GM12801 (cell line): ENCODE results near the gene PDZD2.

Experiments used
- TF ChIP-seq, protein P1 (sequence below): IDR thresholded peaks from one replicate; pipeline ENCODE4 v1.5.1; 2011; ENCODE audit warnings: control low read depth; ENCODE audit not compliant: insufficient read length; ENCODE audit errors: extremely low read depth

PDZD2 gene

DNA sequence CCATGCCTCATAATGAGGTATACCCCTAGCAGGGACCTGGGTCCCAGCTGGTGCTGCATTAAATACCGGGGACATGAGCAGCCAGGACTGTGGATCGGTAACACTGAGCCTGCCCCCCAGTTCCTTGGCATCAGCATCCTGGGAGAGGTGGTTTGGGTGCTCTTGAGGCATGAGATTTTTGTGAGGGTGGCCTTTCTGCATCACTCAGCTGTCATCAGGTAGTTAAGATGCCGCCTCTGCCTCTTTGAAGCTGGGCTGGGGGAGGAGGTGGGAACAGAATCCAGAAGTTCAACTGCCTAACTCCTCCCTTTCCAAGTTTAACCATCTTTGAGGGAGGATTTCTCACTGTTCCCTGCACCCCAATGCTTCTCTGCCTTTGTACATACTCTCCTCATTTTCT, 112.7 kb downstream of the PDZD2 start:
- TF ChIP-seq, protein P1, sequence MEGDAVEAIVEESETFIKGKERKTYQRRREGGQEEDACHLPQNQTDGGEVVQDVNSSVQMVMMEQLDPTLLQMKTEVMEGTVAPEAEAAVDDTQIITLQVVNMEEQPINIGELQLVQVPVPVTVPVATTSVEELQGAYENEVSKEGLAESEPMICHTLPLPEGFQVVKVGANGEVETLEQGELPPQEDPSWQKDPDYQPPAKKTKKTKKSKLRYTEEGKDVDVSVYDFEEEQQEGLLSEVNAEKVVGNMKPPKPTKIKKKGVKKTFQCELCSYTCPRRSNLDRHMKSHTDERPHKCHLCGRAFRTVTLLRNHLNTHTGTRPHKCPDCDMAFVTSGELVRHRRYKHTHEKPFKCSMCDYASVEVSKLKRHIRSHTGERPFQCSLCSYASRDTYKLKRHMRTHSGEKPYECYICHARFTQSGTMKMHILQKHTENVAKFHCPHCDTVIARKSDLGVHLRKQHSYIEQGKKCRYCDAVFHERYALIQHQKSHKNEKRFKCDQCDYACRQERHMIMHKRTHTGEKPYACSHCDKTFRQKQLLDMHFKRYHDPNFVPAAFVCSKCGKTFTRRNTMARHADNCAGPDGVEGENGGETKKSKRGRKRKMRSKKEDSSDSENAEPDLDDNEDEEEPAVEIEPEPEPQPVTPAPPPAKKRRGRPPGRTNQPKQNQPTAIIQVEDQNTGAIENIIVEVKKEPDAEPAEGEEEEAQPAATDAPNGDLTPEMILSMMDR, result no peak

GRCh38 chr5:31753700-31754357, 114.9 kb downstream of the PDZD2 start:
- TF ChIP-seq, protein P1, result no peak

DNA sequence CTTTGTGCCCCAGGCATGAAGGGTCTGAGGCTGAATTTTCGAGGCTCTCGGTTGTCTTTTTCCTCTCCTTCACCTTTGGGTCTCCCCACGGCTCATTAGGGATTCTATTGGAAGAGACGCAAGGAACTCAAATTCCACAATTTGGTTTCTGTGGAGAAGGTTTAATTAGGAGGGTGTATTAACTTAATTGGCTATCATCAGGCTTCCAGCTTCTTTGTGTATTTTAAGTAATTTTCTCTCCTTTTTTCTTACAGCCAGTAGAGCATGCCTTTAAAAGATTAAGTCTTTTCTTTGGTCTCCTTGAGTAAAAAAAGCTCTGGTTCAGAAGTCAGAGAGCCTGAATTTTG, 115.4 kb downstream of the PDZD2 start:
- TF ChIP-seq, protein P1, result no peak

DNA sequence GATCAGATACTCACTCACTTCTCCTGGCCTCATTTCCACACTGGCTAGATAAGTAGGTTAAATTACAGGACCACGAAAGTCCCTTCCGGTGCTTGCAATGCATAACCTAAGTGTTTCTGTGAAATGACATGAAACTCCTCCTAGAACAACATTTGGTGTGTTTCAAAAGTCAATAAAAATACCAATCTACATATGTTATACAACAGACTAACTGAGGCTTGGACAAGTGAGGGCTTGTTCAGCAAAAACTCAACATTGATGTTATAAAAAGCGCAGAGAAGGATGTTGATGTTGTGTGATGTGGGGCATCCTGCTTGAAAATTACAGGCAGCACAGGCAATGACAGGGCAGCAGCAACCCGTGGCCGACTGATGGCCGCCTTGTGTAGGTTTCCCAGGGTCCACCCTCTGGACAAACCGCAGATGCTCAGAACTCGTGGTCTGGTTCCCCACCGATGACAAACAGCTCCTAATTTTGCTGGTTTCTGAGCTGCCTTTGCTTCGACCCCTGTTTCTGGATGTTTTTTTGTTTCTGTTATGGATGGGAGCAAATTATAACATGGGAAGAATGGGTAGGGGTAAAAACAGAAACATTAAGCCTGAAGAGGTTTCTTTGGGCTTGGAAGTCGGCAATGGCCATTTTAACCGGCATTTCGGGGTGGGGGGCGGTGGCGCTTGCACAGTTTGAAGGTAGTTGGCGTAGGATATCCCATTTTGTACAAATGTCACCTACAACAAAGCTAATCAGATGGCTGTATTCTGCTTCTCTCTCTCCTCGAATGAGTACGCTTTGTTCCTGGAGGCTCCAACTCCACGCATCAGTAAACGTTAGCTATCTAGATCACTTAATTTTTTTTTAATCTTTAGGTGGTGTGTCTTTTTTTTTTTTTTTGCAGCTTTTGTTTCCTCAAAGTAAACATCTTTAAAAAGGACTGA, 116.1 kb downstream of the PDZD2 start:
- TF ChIP-seq, protein P1, result no peak

GRCh38 chr5:31755676-31756230, 116.8 kb downstream of the PDZD2 start:
- TF ChIP-seq, protein P1, result no peak

GRCh38 chr5:31757806-31758205, 118.9 kb downstream of the PDZD2 start:
- TF ChIP-seq, protein P1, result no peak

- TF ChIP-seq, protein P1, result no peak
These were observed 120.0 kb downstream of the PDZD2 start for GRCh38 chr5:31758803-31759425.
